Smooth muscle cell of the coronary artery (primary cell): ENCODE measurements around the gene F12. TPM values are rescaled to one million over a fixed set of nuclear protein-coding genes. Genes with fewer than 3 reads are reported as not detected.

Experiments
- total RNA-seq: library from RNA; depleted of rRNA; stranded (reverse); fragments of >200 nt; gene quantifications from 2 replicates; pipeline ENCODE4 v1.2.3, GENCODE V29; 2014; ENCODE audit warnings: low replicate concordance

F12 gene
- total RNA-seq, result 0.12 and 0.90 TPM in 2 replicates

GRCh38 chr5:177409043-177409801 lies at the start of gene F12:
Gene F12, minus strand, starts transcription at chr5:177409564. Its CDS starts 37 bp downstream, at chr5:177409527.

GRCh38 chr5:177446200-177447065 lies 37.1 kb upstream of the F12 start, which contains the start of gene PRR7:
Gene PRR7, plus strand, starts transcription at chr5:177446814. Its CDS starts 8,254 bp downstream, at chr5:177455068.

GRCh38 chr5:177426566-177427210 lies 17.3 kb upstream of the F12 start, which contains the start of gene GRK6:
Gene GRK6, plus strand, starts transcription at chr5:177426676. Its CDS starts 170 bp downstream, at chr5:177426846.

GRCh38 chr5:177399997-177400868 lies 9.1 kb downstream of the F12 start, which contains the start of gene PFN3:
Gene PFN3, minus strand, starts transcription at chr5:177400661. Its CDS starts 85 bp downstream, at chr5:177400576.

DNA sequence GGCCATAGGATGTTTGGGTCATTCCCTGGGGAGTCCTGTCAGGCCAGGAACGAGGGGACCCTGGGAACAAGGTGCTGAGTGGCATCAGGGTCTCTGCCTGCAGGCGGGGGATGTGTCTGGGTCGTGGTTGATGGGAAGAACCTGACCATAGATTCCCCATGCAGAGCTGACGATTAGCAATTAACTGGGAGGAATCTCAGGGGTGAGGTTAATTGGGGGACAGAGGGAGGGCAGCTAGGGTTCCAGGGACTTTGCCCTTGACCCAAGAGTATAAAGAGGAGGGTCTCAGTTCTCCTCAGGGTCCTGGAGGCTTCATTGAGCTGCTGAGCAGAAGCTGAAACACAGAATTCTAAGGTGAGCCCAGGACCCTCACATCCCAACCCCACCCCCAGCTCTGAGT lies 25.2 kb downstream of the F12 start, which contains the start of gene SLC34A1:
TSS of gene SLC34A1 (plus strand) at position 301 of the 400 bp plus-strand sequence. CDS start 1,308 bp downstream, outside the sequence.

GRCh38 chr5:177357459-177358351 lies 51.7 kb downstream of the F12 start, which contains the start of gene RGS14:
Gene RGS14, plus strand, starts transcription at chr5:177357924. Its CDS starts 101 bp downstream, at chr5:177358025.

Other genes starting within 250 kb of the F12 start
- gene RAB24, start 105.8 kb downstream of the F12 start, total RNA-seq, result 25.0 and 33.0 TPM in 2 replicates
- gene PRELID1, start 105.8 kb downstream of the F12 start, total RNA-seq, result 50.7 and 125 TPM in 2 replicates
- gene MXD3, start 97.7 kb downstream of the F12 start, total RNA-seq, result 0.23 and 5.3 TPM in 2 replicates
- gene LMAN2, start 57.9 kb downstream of the F12 start, total RNA-seq, result 415 and 1,275 TPM in 2 replicates
- 1.8 and 2.3 TPM in 2 replicates for gene RGS14, start 51.6 kb downstream of the F12 start, total RNA-seq
- gene SLC34A1, start 25.1 kb downstream of the F12 start, total RNA-seq, result not detected in 2 replicates
- not detected in 2 replicates for gene PFN3, start 8.9 kb downstream of the F12 start, total RNA-seq
- 18.3 and 18.8 TPM in 2 replicates for gene GRK6, start 17.1 kb upstream of the F12 start, total RNA-seq
- 2.0 and 6.4 TPM in 2 replicates for gene PRR7, start 37.2 kb upstream of the F12 start, total RNA-seq
- gene DBN1, start 64.1 kb upstream of the F12 start, total RNA-seq, result 150 and 201 TPM in 2 replicates
- gene PDLIM7, start 88.0 kb upstream of the F12 start, total RNA-seq, result 25.5 and 147 TPM in 2 replicates
- gene DOK3, start 100.3 kb upstream of the F12 start, total RNA-seq, result 0.90 and 0.94 TPM in 2 replicates
- 138 and 249 TPM in 2 replicates for gene DDX41, start 107.4 kb upstream of the F12 start, total RNA-seq
- gene FAM193B, start 145.0 kb upstream of the F12 start, total RNA-seq, result 18.0 and 21.5 TPM in 2 replicates
- gene TMED9, start 182.6 kb upstream of the F12 start, total RNA-seq, result 146 and 251 TPM in 2 replicates
- 29.0 and 45.6 TPM in 2 replicates for gene B4GALT7, start 190.6 kb upstream of the F12 start, total RNA-seq